Uterus (tissue), 4 donors: ENCODE data around the gene ZG16. TPM values are rescaled to one million over a fixed set of nuclear protein-coding genes. Genes with fewer than 3 reads are reported as not detected.
"Not testable (repeated sequence)": the region's sequence is repeated elsewhere in the genome, so short reads cannot be mapped to it uniquely, and the experiment has no call there.

ENCODE experiments used
- DNase-seq, 2 donors: peaks; one replicate each; pipeline ENCODE4 v3.0.0-alpha.2; 2019 to 2020
- H3K27ac ChIP-seq, 2 donors: fragments of 200-600 bp; sonication (generic); 1 replicate in 1 of 2; 2 replicates in 1 of 2; pipeline ENCODE4 v1.5.1; 2016 to 2018
- H3K27me3 ChIP-seq, 2 donors: fragments of 200-600 bp; sonication (generic); one replicate each; pipeline ENCODE4 v1.5.1; 2018 to 2019; ENCODE audit warnings: control low read depth in 1 of 2
- H3K36me3 ChIP-seq, 2 donors: fragments of 200-600 bp; sonication (generic); one replicate each; pipeline ENCODE4 v1.5.1; 2019; ENCODE audit warnings: control low read depth in 1 of 2
- H3K4me1 ChIP-seq, 2 donors: fragments of 200-600 bp; sonication (generic); one replicate each; pipeline ENCODE4 v1.5.1; 2018 to 2019; ENCODE audit warnings: control low read depth in 1 of 2
- H3K4me3 ChIP-seq, 2 donors: fragments of 200-600 bp; sonication (generic); 1 replicate in 1 of 2; 2 replicates in 1 of 2; pipeline ENCODE4 v1.5.1; 2018 to 2019; ENCODE audit warnings: mild to moderate bottlenecking in 1 of 2
- H3K9me3 ChIP-seq, 2 donors: fragments of 200-600 bp; sonication (generic); one replicate each; pipeline ENCODE4 v1.5.1; 2019; ENCODE audit warnings: control low read depth in 1 of 2
- CTCF ChIP-seq, 4 experiments: fragments of 200-600 bp in 2 of 4; fragments of 450-650 bp in 2 of 4; sonication (generic) in 2 of 4; IDR thresholded peaks; one replicate each; pipeline ENCODE4 v1.5.1; 2016 to 2019; ENCODE audit warnings: antibody characterized with exemption in 4 of 4, mild to moderate bottlenecking in 2 of 4, moderate library complexity in 1 of 4
- POLR2A ChIP-seq, 2 donors: fragments of 450-650 bp; IDR thresholded peaks; one replicate each; pipeline ENCODE4 v1.6.1; 2016; ENCODE audit warnings: antibody characterized with exemption in 2 of 2, mild to moderate bottlenecking in 1 of 2, moderate library complexity in 1 of 2
- intact Hi-C: fragments of 100-400 bp; cut with DNase I; formaldehyde crosslinking; loops from one replicate; pipeline ENCODE4 v1.15.1; 2023; ENCODE audit warnings: low total_unique reads
- total RNA-seq, 4 donors: library from RNA; depleted of rRNA in 3 of 4; stranded (reverse); fragments of >200 nt in 3 of 4; gene quantifications; one replicate each; pipeline versions ENCODE4 v1.1.0 to v1.2.4, GENCODE V29; 2014 to 2023
- donor health status: DM: yes; HTN: yes; CAD: no.

The ZG16 gene
- total RNA-seq, 4 donors from 2014 or later, result under 0.01 TPM; not detected in 3

- TF ChIP-seq POLR2A (IDR thresholded peaks at IDR 0.05) (no peak), CTCF (IDR thresholded peaks at IDR 0.05) (peak; percentile 63 to 93 (median 78))
- H3K4me3 ChIP-seq, result peak overlapping the region; percentile 9 to 10
- no peaks in the 10 kb centered on the region for H3K27me3 ChIP-seq
- intact Hi-C loops, result no loop called here
- H3K27ac ChIP-seq, result no peak overlapping the region
- DNase-seq, result peak; percentile 61 to 76
- H3K9me3 ChIP-seq, result no peaks in the 10 kb centered on the region
- H3K36me3 ChIP-seq, result no peaks in the 10 kb centered on the region
- H3K4me1 ChIP-seq, result peaks cover 0 to 3% of the 10 kb centered on the region in 2 donors
Observed at GRCh38 chr16:29784901-29785500, 6.9 kb downstream of the ZG16 start.

GRCh38 chr16:29787155-29787554, 9.1 kb downstream of the ZG16 start:
- intact Hi-C loops, result not testable (repeated sequence)

GRCh38 chr16:29789775-29790182, 11.7 kb downstream of the ZG16 start:
- H3K36me3 ChIP-seq, result no peaks in the 10 kb centered on the region
- peak overlapping the region; percentile 46 to 59 for H3K4me3 ChIP-seq
- peak overlapping the region; percentile 81 to 86 for H3K27ac ChIP-seq
- no peaks in the 10 kb centered on the region for H3K27me3 ChIP-seq
- peak in 1 of 2 donors; percentile 22 for DNase-seq
- H3K4me1 ChIP-seq, result peaks cover 0 to 11% of the 10 kb centered on the region in 2 donors
- H3K9me3 ChIP-seq, result no peaks in the 10 kb centered on the region
- intact Hi-C loops, result no loop called here
- TF ChIP-seq POLR2A (IDR thresholded peaks at IDR 0.05), result no peak
- no peak for TF ChIP-seq CTCF (IDR thresholded peaks at IDR 0.05)

More at GRCh38 chr16:29787155-29787554, 9.1 kb downstream of the ZG16 start:
- not testable (repeated sequence) for H3K36me3 ChIP-seq, H3K27ac ChIP-seq, DNase-seq, H3K27me3 ChIP-seq, H3K4me3 ChIP-seq, H3K9me3 ChIP-seq
- peaks cover 0 to 11% of the 10 kb centered on the region in 2 donors for H3K4me1 ChIP-seq

- peak; percentile 69 to 88 for TF ChIP-seq POLR2A (IDR thresholded peaks at IDR 0.05)
- peak; percentile 73 to 92 (median 88) for TF ChIP-seq CTCF (IDR thresholded peaks at IDR 0.05)
- intact Hi-C loops, result no loop called here
- Histone ChIP-seq H3K27ac (peak within 1 kb of the TSS; percentile 81 to 86), H3K4me3 (peak within 1 kb of the TSS; percentile 59 to 61), H3K9me3 (no peaks in the 10 kb centered on the region), H3K4me1 (peaks cover 0 to 8% of the 10 kb centered on the region in 2 donors), H3K27me3 (no peaks in the 10 kb centered on the region), H3K36me3 (no peaks in the 10 kb centered on the region)
- peak; percentile 99 for DNase-seq
Observed at GRCh38 chr16:29790183-29790948, 12.3 kb downstream of the ZG16 start, which contains the start of gene KIF22. KIF22 (plus strand) TSS chr16:29790751; CDS start chr16:29790760, 9 bp downstream.

GRCh38 chr16:29790949-29791844, 13.1 kb downstream of the ZG16 start:
- Histone ChIP-seq H3K27me3 (no peaks in the 10 kb centered on the region), H3K4me1 (peaks cover 0 to 8% of the 10 kb centered on the region in 2 donors), H3K27ac (peak overlapping the region in 1 of 2 donors; percentile 45), H3K9me3 (no peaks in the 10 kb centered on the region), H3K36me3 (no peaks in the 10 kb centered on the region), H3K4me3 (peak overlapping the region; percentile 59 to 61)
- intact Hi-C loops, result no loop called here
- TF ChIP-seq CTCF (IDR thresholded peaks at IDR 0.05) (no peak), POLR2A (IDR thresholded peaks at IDR 0.05) (no peak)
- no peak for DNase-seq
